ENCODE results near the gene BCAP29.

Gene BCAP29

DNA sequence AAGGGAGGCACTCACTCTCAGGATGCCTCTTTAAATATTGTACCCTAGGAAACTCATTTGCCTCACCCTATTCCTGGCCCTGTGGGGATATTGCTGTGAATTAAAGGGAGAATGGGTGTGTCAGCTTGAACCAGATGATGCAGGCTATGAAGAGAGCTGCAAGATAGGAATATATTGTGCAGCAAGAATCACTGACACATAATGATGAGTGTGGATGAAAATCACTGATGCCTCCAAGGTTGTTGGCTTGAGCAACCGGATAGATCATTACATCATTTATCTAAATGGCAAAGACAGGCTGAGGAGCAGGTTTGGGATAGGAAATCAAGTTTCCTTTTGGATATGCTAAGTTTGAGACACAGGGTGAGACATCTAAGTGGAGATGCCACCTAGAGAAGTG lies 86.7 kb downstream of the BCAP29 start:
- no peak for DNase-seq (ENCODE audit: low read depth in 2 of 2)

DNA sequence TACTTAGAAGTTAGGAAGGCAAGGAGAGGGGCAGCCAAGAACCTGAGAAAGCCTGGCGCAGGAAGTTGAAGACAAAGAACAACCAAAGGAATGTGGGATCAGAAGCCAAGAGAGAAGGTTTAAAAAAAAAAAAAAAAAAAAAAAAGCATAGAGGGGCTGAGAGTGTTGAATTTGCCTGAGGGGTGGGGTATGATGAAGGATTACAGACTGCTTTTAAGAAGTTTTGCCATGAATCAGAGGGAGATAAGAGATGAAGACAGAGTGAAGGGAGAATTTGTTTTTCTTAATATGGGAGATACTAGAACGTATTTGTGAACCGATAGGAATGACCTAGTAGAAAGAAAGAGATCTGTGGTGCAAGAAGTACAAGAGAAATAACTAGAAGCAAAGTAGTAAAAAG lies 87.3 kb downstream of the BCAP29 start:
- DNase-seq (ENCODE audit: low read depth in 2 of 2): no peak

DNA sequence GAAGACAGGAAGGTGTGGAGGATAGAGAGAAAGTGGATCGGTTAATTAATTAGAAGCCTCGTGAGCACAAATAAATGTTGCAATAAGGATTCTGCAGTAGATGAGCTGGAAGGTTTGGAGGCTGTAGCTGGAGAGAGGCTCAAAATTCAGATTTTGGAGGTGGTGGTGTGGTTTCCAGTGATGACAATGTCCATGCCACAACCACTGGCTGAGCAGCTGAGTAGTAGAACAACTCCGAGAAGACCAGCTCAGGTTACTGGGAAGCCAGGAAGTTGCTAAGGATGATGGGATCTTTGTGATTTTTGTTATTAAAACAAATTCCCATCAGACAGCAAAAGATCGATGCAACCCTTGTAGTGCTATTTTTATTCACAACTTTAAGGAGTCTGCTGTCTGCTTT lies 88.2 kb downstream of the BCAP29 start:
- no peak for DNase-seq (ENCODE audit: low read depth in 2 of 2)
